Activated naive CD8-positive, alpha-beta T cell treated with anti-CD3 and anti-CD28 coated beads for 36 hours (primary cell): ENCODE measurements around the gene DNAH8. TPM values are rescaled to one million over a fixed set of nuclear protein-coding genes. Genes with fewer than 3 reads are reported as not detected.
A peak's percentile ranks its signal among the peaks of the same experiment; 100 is the strongest.

Experiments used
- DNase-seq: peaks from one replicate; pipeline ENCODE4 v3.0.0; 2021
- H3K27ac Mint-ChIP-seq: one replicate; pipeline ENCODE4 v1.8.0; 2022; ENCODE audit warnings: mild to moderate bottlenecking, moderate library complexity, mixed read lengths
- H3K27me3 Mint-ChIP-seq: one replicate; pipeline ENCODE4 v1.8.0; 2022; ENCODE audit warnings: mild to moderate bottlenecking, mixed read lengths
- H3K36me3 Mint-ChIP-seq: one replicate; pipeline ENCODE4 v1.8.0; 2021; ENCODE audit warnings: mild to moderate bottlenecking, mixed read lengths
- H3K4me1 Mint-ChIP-seq: one replicate; pipeline ENCODE4 v1.8.0; 2021; ENCODE audit warnings: mixed read lengths
- H3K4me3 Mint-ChIP-seq: one replicate; pipeline ENCODE4 v1.8.0; 2022; ENCODE audit warnings: mild to moderate bottlenecking, moderate library complexity, mixed read lengths
- H3K9me3 Mint-ChIP-seq: one replicate; pipeline ENCODE4 v1.8.0; 2022; ENCODE audit warnings: mixed read lengths
- total RNA-seq, 2 experiments: library from RNA; stranded (reverse); gene quantifications; one replicate each; pipeline ENCODE4 v1.2.3, GENCODE V29; 2021

Gene DNAH8
- total RNA-seq, 2 experiments from 2014 or later = 0.08 TPM; not detected in 1

GRCh38 chr6:38938741-38939140 lies 223.6 kb downstream of the DNAH8 start:
- no peaks in the 10 kb centered on the region for H3K27me3 Mint-ChIP-seq
- no peaks in the 10 kb centered on the region for H3K36me3 Mint-ChIP-seq
- DNase-seq = no peak
- H3K9me3 Mint-ChIP-seq = no peaks in the 10 kb centered on the region
- H3K27ac Mint-ChIP-seq = no peak overlapping the region
- peaks cover 6% of the 10 kb centered on the region for H3K4me1 Mint-ChIP-seq
- H3K4me3 Mint-ChIP-seq = no peak overlapping the region

- Mint-ChIP-seq H3K9me3 (no peaks in the 10 kb centered on the region), H3K4me1 (peaks cover 6% of the 10 kb centered on the region), H3K4me3 (no peak overlapping the region), H3K27ac (no peak overlapping the region), H3K36me3 (no peaks in the 10 kb centered on the region), H3K27me3 (no peaks in the 10 kb centered on the region)
- no peak for DNase-seq
These were observed 227.3 kb downstream of the DNAH8 start for GRCh38 chr6:38942442-38942841.

- Mint-ChIP-seq H3K9me3 (no peaks in the 10 kb centered on the region), H3K27ac (no peak overlapping the region), H3K36me3 (no peaks in the 10 kb centered on the region), H3K27me3 (no peaks in the 10 kb centered on the region), H3K4me1 (peaks cover 6% of the 10 kb centered on the region), H3K4me3 (no peak overlapping the region)
- no peak for DNase-seq
These were observed 227.9 kb downstream of the DNAH8 start for GRCh38 chr6:38942965-38943364.

GRCh38 chr6:38943964-38944363 lies 228.9 kb downstream of the DNAH8 start:
- no peaks in the 10 kb centered on the region for H3K9me3 Mint-ChIP-seq
- DNase-seq = no peak
- H3K27ac Mint-ChIP-seq = no peak overlapping the region
- H3K27me3 Mint-ChIP-seq = no peaks in the 10 kb centered on the region
- no peaks in the 10 kb centered on the region for H3K36me3 Mint-ChIP-seq
- H3K4me1 Mint-ChIP-seq = no peaks in the 10 kb centered on the region
- H3K4me3 Mint-ChIP-seq = no peak overlapping the region

DNA sequence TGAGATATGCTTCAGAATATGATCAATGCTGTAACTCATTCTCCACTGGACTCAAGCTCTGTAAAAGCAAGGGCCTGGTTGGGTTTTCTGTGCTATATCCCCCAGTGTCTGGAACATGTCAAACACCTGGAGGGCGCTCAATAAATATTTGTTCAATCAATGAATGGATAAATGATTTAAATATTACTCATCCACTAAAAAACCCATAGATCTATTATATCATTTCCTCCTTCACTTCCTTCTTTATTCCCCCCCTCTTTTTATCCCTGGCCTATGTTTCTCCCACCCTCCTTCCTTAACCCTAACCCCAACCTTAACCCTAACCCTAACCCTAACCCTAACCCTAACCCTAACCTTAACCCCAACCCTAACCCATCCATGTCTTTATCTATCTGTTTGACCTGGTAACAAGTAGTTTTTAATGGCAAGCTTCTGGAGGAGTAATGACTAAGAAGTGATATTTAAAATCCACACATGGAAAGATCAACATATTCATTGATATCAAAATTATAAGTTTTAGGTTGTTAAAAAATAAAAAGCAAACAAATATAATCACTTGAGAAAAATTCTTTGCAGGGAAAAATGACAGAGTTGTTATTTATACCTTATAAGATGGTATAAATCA lies 229.7 kb downstream of the DNAH8 start:
- DNase-seq = no peak
- Mint-ChIP-seq H3K36me3 (no peaks in the 10 kb centered on the region), H3K4me1 (no peaks in the 10 kb centered on the region), H3K9me3 (no peaks in the 10 kb centered on the region), H3K4me3 (no peak overlapping the region), H3K27ac (no peak overlapping the region), H3K27me3 (no peaks in the 10 kb centered on the region)

DNA sequence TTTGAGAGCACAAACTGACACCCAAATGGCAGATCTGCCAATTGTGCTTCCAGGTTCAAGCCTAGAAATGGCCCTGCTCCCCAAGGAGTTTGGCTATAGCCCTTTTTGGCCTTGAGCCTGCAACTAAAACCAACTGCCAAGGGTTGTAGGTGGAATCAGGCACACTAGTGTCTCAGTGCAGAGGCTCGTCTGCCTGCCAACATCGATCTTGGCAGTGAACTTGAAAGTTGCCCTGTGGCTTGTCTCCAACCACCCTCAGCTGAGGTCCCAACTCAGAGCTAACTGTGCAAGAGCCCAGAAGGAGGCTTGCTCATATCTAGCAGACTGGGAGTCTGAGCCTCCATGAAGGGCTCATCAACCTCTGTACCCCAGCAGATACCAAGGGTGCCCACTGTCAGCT lies 240.8 kb downstream of the DNAH8 start:
- no peak overlapping the region for H3K27ac Mint-ChIP-seq
- H3K27me3 Mint-ChIP-seq = peaks cover 12% of the 10 kb centered on the region
- no peaks in the 10 kb centered on the region for H3K4me1 Mint-ChIP-seq
- no peak overlapping the region for H3K4me3 Mint-ChIP-seq
- H3K9me3 Mint-ChIP-seq = peaks cover 7% of the 10 kb centered on the region
- no peaks in the 10 kb centered on the region for H3K36me3 Mint-ChIP-seq
- no peak for DNase-seq

- no peak for DNase-seq
- H3K36me3 Mint-ChIP-seq = no peaks in the 10 kb centered on the region
- H3K27me3 Mint-ChIP-seq = peaks cover 10% of the 10 kb centered on the region
- H3K27ac Mint-ChIP-seq = no peak overlapping the region
- H3K4me3 Mint-ChIP-seq = no peak overlapping the region
- no peaks in the 10 kb centered on the region for H3K4me1 Mint-ChIP-seq
- peaks cover 7% of the 10 kb centered on the region for H3K9me3 Mint-ChIP-seq
These were observed 242.3 kb downstream of the DNAH8 start for GRCh38 chr6:38957426-38957825.

DNA sequence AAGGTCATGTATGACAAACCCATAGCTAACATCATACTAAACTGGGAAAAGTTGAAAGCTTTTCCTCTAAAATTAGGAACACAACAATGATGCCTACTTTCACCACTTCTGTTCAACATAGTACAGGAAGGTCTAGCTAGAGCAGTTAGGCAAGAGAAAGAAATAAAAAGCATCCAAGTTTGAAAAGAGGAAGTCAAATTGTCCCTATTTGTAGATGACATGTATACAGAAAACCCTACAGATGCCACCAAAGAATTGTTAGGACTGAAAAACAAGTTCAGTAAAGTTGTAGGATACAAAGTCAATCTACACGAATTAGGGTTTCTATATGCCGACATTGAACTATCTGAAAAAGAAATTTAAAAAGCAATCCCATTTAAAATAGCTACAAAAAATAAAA lies 244.0 kb downstream of the DNAH8 start:
- Mint-ChIP-seq H3K27ac (no peak overlapping the region), H3K4me1 (no peaks in the 10 kb centered on the region), H3K9me3 (peaks cover 7% of the 10 kb centered on the region), H3K36me3 (no peaks in the 10 kb centered on the region), H3K27me3 (peaks cover 10% of the 10 kb centered on the region), H3K4me3 (no peak overlapping the region)
- no peak for DNase-seq

- Mint-ChIP-seq H3K36me3 (no peaks in the 10 kb centered on the region), H3K4me1 (no peaks in the 10 kb centered on the region), H3K27ac (no peak overlapping the region), H3K27me3 (peaks cover 3% of the 10 kb centered on the region), H3K4me3 (no peak overlapping the region), H3K9me3 (no peaks in the 10 kb centered on the region)
- no peak for DNase-seq
These were observed 253.6 kb downstream of the DNAH8 start for GRCh38 chr6:38968702-38969149.

DNA sequence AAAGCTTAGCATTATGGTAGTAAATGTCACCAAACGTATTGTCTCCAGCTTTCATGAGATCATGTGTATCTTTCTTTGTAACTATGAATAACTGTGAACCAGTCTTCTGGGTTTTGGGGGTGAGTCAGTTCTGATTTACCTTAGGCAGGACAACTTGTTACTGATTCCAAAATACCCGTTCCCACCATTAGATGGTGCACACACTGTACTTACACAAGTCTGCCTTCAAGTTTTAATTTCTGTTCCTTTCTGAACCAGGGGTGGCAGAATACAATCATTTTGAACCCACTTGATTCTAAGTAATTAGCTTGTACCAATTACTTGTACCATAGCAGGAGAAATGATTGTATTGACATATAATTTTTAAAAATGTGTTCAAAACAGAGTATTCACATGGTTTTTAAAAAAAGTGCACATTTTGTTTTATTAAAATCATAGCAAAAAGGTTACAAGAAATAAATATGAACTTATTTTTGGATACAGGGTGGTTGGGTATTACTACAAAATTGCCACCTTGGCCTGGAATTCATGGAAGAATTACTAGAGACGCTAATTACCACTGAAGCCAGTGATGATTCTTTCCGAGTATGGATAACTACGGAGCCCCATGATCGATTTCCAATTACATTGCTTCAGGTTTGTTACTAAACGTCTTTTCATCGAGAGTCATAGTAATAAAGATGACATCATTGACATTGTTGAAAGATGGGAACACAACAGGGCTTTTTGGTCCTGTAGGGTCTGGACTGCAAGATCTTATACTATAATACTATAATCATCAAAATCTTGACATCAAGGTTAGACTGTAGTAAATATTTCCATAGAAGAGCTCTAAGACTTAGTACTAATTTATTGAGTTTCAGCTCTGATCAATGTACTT lies 258.3 kb downstream of the DNAH8 start:
- Mint-ChIP-seq H3K27me3 (peaks cover 21% of the 10 kb centered on the region), H3K36me3 (no peaks in the 10 kb centered on the region), H3K4me3 (no peak overlapping the region), H3K4me1 (no peaks in the 10 kb centered on the region), H3K9me3 (no peaks in the 10 kb centered on the region), H3K27ac (no peak overlapping the region)
- DNase-seq = peak; percentile 4

GRCh38 chr6:38974389-38975151 lies 259.5 kb downstream of the DNAH8 start:
- Mint-ChIP-seq H3K27me3 (peaks cover 25% of the 10 kb centered on the region), H3K4me1 (no peaks in the 10 kb centered on the region), H3K36me3 (no peaks in the 10 kb centered on the region), H3K27ac (no peak overlapping the region), H3K4me3 (no peak overlapping the region), H3K9me3 (no peaks in the 10 kb centered on the region)
- DNase-seq = no peak

- H3K27ac Mint-ChIP-seq = no peak overlapping the region
- no peaks in the 10 kb centered on the region for H3K9me3 Mint-ChIP-seq
- H3K4me1 Mint-ChIP-seq = no peaks in the 10 kb centered on the region
- peaks cover 27% of the 10 kb centered on the region for H3K27me3 Mint-ChIP-seq
- no peak overlapping the region for H3K4me3 Mint-ChIP-seq
- H3K36me3 Mint-ChIP-seq = no peaks in the 10 kb centered on the region
- DNase-seq = no peak
These were observed 260.5 kb downstream of the DNAH8 start for GRCh38 chr6:38975621-38976049.

DNA sequence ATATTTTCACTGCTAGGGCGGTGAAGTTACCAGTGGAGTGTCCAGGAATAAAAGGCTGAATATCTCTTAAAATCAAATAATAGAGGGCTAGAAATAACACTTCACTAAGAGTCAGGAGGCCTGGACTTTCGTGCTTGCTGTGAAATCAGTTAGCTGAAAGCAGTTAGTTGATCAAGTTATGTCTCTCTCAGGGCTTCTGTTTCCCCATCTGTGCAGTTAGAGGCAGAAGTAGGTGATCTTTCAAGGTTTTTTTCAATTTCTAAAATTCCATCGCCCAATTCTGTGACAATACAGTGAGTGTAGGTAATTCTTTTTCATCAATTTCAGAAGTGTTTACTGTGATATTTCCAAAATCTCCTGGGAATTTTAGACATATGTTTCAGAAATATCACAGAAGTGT lies 260.9 kb downstream of the DNAH8 start:
- Mint-ChIP-seq H3K27me3 (peaks cover 27% of the 10 kb centered on the region), H3K36me3 (no peaks in the 10 kb centered on the region), H3K4me3 (no peak overlapping the region), H3K4me1 (no peaks in the 10 kb centered on the region), H3K27ac (no peak overlapping the region), H3K9me3 (no peaks in the 10 kb centered on the region)
- DNase-seq = no peak

DNA sequence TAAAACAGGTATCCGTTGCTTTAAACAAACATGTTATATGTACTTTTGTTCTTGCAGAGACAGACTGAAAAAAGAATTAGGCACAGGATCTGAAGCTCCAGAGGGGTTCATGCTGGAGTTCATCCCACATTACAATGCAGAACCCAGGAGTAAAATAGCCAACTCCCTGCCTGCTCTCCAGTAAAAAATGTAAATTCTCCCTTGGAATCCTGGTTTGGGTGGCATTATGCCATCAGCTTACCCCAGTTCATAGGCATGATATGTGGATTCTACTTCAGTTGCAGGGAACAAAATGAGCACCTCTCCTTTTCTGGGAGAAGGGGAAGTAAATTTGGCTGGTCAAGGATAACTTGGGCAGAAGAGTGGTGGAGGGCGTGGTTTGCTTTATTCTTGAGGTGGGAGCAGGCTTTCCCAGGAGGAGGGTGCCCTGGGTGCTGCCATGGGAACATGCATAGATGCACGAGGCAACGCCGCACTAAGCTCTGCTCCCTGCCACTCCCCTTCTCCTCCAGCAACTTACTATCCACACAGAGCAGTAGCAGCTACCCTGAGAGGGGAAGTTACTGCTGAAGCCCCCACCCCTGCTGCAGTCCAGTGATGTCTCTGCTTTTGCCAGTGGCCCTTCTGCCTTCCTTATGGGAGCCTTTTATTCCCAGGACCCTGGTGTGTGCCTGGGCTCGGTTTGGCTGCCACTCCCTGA lies 261.8 kb downstream of the DNAH8 start:
- H3K36me3 Mint-ChIP-seq = no peaks in the 10 kb centered on the region
- no peak overlapping the region for H3K4me3 Mint-ChIP-seq
- H3K27ac Mint-ChIP-seq = no peak overlapping the region
- DNase-seq = no peak
- H3K4me1 Mint-ChIP-seq = no peaks in the 10 kb centered on the region
- peaks cover 27% of the 10 kb centered on the region for H3K27me3 Mint-ChIP-seq
- H3K9me3 Mint-ChIP-seq = no peaks in the 10 kb centered on the region
